Spleen (tissue), 7 donors: ENCODE results near the gene SEC24B.

Experiments
- POLR2A ChIP-seq, 3 donors: fragments of 450-650 bp; IDR thresholded peaks; one replicate each; pipeline ENCODE4 v1.5.1; 2017; ENCODE audit warnings: antibody characterized with exemption in 3 of 3, mild to moderate bottlenecking in 1 of 3
- POLR2AphosphoS5 ChIP-seq, 3 donors: sonication (generic); formaldehyde crosslinking; IDR thresholded peaks; one replicate each; pipeline ENCODE4 v1.5.1; 2017; ENCODE audit warnings: antibody characterized with exemption in 3 of 3
- TF ChIP-seq, protein P1 (sequence below), 11 experiments: fragments of 200-600 bp in 7 of 11; fragments of 450-650 bp in 4 of 11; sonication (generic) in 4 of 11; IDR thresholded peaks in 8 of 11; conservative IDR thresholded peaks in 3 of 11; 1 replicate in 7 of 11; 2 replicates in 4 of 11; pipeline versions ENCODE4 v1.4.0 to v1.8.0; 2016 to 2021; ENCODE audit warnings: antibody characterized with exemption in 11 of 11, inconsistent platforms in 4 of 11, mild to moderate bottlenecking in 1 of 11
- donor health status: DM: no; HTN: no; CAD: no; lungs with moderate emphysema.
- donor health status: DM: no; HTN: no; CAD: no.
- donor health status: DM: no; HTN: no; CAD: no.

- TF ChIP-seq, protein P1, sequence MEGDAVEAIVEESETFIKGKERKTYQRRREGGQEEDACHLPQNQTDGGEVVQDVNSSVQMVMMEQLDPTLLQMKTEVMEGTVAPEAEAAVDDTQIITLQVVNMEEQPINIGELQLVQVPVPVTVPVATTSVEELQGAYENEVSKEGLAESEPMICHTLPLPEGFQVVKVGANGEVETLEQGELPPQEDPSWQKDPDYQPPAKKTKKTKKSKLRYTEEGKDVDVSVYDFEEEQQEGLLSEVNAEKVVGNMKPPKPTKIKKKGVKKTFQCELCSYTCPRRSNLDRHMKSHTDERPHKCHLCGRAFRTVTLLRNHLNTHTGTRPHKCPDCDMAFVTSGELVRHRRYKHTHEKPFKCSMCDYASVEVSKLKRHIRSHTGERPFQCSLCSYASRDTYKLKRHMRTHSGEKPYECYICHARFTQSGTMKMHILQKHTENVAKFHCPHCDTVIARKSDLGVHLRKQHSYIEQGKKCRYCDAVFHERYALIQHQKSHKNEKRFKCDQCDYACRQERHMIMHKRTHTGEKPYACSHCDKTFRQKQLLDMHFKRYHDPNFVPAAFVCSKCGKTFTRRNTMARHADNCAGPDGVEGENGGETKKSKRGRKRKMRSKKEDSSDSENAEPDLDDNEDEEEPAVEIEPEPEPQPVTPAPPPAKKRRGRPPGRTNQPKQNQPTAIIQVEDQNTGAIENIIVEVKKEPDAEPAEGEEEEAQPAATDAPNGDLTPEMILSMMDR (IDR thresholded peaks at IDR 0.05 in 8 of 11, conservative IDR thresholded peaks at IDR 0.05 in 3 of 11), result no peak
- TF ChIP-seq POLR2AphosphoS5 (IDR thresholded peaks at IDR 0.05), result no peak
- no peak for TF ChIP-seq POLR2A (IDR thresholded peaks at IDR 0.05)
Measured at GRCh38 chr4:109451544-109452273, 18.1 kb downstream of the SEC24B start.
